Stimulated activated CD4-positive, alpha-beta T cell treated with anti-CD3 and anti-CD28 coated beads, TNF-alpha, amount 100 ng/mL, for 24 hours (primary cell): Measurements from ENCODE around the gene BLOC1S4.
A peak's percentile ranks its signal among the peaks of the same experiment; 100 is the strongest.

Source experiments
- DNase-seq, 3 experiments: peaks; one replicate each; pipeline ENCODE4 v3.0.0-alpha.2; 2020; ENCODE audit warnings: low read depth in 3 of 3

The BLOC1S4 gene

DNA sequence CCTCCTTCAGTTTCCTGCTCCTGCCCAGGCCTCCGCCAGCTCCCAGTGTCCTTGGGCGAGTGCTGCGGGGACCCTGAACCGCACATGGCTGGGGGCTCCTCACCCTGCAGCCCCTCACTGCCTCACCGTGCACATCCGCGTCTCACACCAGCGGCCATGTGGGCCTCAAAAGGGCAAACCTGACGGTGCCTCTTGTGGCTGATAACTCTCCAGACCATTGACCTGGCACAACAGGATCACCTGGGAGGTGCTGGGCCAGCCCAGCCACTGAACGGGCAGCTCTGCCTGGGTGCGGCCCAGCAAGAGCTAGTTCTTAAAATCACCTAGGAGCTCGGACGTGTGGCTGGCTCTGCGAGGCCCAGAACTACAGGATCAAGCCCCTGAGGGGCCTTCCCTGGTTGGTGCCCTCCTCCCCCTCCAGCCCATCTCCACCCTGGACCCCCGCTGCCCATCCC, 26.4 kb upstream of the BLOC1S4 start:
- no peak for DNase-seq

GRCh38 chr4:6692379-6692778, 23.6 kb upstream of the BLOC1S4 start:
- DNase-seq: no peak

GRCh38 chr4:6692806-6693205, 23.2 kb upstream of the BLOC1S4 start:
- DNase-seq: no peak

DNA sequence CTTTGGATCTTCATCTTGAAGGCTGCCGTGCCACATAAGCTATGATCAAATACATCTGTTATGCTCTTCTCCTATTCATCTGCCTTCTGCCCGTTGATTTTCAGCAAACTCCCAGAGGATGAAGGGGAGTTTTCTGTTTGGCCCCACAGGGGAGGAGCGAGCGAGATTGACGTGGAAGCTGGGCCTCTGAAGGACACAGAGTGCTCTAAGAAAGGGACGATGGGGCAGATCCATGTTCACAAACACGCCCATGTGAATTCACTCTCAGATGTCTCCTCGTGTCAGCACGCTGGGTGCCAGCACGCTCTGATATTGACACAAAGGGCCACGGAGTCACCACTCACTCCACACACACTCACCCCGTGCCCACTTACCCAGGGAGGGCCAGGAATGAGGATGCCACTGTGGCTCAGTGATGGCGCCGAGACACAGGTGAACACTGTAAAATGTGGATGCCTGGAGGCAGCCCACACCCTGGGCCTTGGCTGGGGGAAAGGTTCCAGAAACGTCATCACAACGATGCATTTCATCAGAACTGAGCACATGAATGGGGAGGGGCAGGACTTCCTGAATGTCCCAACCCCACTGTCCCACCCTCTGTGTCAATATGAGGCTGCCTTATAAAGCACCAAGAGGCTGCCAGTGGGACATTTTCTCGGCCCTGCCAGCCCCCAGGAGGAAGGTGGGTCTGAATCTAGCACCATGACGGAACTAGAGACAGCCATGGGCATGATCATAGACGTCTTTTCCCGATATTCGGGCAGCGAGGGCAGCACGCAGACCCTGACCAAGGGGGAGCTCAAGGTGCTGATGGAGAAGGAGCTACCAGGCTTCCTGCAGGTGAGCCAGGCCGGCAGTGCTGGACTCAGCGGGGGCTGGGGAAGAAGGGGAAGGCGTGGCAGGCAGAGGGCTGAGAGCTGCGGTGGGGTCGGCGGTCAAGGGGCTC, 22.5 kb upstream of the BLOC1S4 start, which contains the start of gene S100P:
TSS of gene S100P (plus strand) at position 648 of the 946 bp plus-strand sequence. CDS start at position 703, 55 bp downstream.
- no peak for DNase-seq

DNA sequence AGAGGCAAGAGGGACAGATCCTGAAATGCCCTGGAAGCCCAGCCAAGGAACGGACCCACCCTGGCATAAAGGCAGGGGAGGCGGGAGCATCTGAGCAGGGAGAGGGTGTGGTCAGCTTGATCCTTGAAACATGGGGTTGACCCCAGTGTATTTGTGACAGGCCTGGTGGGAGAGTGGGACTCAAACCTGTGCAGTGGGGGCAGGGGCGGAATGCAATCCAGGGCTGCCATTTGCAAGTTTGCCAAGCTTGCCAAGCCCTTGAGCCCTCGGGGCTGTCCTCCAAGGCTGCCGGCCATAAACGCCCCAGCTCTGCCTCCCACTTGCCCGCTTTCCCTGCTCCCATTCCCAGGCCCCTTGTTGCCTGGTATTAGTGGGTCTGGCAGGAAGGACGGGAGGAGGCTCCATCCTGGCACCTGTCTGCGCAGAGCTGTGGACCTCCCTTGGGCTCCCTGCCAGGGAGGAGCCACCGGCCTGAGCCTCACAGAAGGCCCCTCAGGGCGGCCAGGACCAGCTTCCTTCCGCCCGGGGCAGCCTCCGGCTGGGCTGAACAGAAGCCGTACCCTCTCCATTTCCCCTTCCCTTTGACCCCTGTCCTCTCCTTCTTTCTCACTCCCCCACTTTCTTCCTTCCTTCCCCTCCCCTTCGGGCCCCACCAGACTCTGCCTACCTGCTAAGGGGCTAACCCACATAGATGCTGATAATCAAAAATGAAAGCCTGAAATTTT, 21.6 kb upstream of the BLOC1S4 start:
- no peak for DNase-seq

GRCh38 chr4:6695660-6696610, 20.0 kb upstream of the BLOC1S4 start:
- DNase-seq: no peak

- no peak for DNase-seq
Observed at GRCh38 chr4:6696611-6697010, 19.4 kb upstream of the BLOC1S4 start.

DNA sequence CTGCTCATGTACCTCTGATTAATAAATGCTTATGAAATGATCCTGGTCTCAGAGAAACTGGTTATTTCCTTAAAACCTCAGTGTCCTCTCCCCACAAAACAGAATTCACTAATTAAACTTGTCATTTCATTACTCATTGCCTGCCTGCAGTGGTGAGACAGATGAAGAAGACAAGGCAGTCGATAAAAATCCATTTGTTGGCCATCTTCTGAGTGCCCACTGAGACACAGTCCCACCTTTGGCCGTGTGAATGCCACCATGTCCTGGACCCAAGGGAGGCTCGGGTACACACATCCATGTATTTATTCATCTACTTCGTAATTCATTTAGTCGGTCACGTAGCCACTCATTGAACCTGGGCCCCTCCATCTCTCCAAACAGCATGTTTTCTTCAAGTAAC, 18.8 kb upstream of the BLOC1S4 start:
- DNase-seq: no peak

GRCh38 chr4:6699388-6699787, 16.6 kb upstream of the BLOC1S4 start:
- DNase-seq: no peak

- no peak for DNase-seq
Observed at GRCh38 chr4:6699903-6700302, 16.1 kb upstream of the BLOC1S4 start.

- peak in 1 of 3 experiments; percentile 47 for DNase-seq
Observed at GRCh38 chr4:6701371-6701770, 14.6 kb upstream of the BLOC1S4 start.

DNA sequence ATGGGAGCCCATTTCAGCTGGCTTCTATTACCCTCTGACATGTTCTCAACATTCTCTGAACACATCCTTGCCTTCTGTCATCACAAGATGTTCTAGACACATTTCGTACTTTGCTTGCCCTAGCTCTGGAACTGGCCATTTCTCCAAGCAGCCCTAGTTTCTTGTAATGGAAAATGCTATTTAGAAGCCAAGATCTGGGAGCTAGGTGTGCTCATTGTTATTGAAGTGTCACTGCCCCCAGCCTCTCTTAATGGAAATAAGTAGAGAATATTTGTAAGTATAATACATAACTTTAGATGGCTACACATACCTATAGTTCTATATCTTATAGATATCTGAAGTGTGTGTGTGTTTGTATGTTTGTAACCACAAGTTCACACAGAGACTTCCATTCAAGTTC, 13.2 kb upstream of the BLOC1S4 start:
- no peak for DNase-seq

- DNase-seq: no peak
Observed at GRCh38 chr4:6703786-6704185, 12.2 kb upstream of the BLOC1S4 start.

- DNase-seq: no peak
Observed at GRCh38 chr4:6705646-6706045, 10.3 kb upstream of the BLOC1S4 start.

GRCh38 chr4:6706173-6706572, 9.8 kb upstream of the BLOC1S4 start:
- no peak for DNase-seq

DNA sequence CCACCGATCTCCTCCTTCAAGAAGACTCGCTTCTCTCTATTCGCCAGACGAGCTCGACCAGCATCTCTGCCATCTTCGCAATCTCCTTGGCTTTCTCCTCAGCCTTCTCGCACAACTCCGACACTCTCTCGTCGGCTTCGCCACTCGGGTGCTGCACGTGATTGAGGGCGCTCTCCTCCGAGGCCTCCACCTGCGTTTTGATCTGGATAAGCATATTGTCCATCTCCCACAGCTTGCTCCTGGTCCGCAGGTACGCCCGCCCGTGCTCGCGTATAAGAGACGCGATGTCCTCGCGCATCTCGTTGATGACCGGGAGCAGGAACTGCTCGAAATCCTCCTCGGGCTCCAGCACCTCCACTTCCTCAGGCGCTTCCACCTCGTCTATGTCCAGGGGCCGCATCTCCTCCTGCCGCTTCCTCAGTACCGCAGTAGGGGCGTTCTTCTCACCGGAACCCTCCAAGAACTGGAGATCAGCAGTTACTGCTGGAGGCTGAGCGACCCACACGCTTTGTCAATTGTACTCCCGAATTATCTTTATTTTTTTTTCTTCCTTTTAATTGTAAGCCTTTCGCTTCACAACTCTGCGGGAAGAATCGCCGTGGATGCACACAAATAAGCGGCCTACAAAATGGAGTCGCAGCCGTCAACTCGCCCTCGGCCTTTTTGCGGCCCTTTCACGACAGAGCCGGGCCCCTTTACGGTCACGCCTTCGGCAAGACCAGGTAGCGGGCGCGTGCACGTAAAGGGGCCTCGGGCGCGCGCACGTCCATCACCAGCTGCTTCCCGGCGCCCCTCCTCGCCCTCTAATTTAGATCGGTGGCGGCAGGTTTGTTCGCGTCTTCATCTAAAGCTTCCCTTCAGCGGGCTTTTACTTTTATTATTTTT, 6.5 kb upstream of the BLOC1S4 start, which contains the start of gene MRFAP1L1:
TSS of gene MRFAP1L1 (minus strand) at position 636 of the 885 bp plus-strand sequence. CDS start at position 400, 236 bp downstream.
- peak; percentile 90 to 96 (median 93) for DNase-seq

DNA sequence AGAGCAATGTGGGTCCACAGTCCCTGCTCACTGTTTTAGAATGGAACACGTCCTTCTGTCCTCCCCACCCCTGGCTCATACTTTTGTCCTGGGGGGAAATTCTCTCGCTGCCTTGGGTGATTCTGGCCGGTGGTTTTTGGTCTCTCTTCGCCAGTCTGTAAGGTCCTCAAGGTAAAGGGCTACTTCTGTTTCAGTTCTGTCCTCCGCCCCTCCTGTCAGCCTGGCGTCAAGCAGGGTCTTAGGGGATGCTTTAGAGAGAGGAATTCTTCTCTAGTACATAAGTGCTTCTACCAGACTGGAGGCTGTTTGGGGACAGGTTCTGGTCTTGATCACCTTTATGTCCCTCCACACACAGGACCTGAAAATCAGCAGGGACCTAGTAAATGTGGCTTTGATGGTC, 5.7 kb upstream of the BLOC1S4 start:
- DNase-seq: no peak

DNA sequence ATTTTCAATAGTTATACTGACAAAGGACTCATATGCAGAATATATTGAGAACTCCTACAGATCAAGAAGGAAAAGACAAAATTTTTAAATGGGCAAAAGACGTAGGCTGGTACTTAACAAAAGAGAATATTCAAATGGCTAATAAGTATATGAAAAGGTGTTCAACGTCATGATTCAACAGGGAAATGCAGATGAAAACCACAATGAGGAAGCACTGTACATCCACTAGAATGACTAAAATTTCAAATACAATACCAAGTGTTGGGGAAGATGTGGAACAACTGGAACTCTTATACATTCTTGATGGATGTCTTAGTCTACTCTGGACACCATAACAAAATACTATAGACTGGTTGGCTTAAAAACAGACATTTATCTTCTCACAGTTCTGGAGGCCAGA, 5.0 kb upstream of the BLOC1S4 start:
- DNase-seq: no peak

- no peak for DNase-seq
Observed at GRCh38 chr4:6714954-6715353, 1.0 kb upstream of the BLOC1S4 start.

DNA sequence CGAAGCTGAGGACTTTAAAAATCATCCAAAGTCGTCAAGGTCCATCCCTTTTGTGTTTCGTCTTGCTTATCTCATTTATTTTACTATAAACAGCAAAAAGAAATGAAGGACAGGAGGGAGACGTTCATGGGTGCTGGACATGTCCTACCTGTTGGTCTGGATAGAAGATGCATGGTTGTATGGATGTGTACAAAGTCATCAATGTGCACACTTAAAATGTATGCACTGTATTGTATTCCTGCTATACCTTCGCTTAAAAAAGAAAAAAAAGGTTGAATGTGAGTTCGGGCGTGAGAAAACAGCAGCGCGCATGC, 313 bp upstream of the BLOC1S4 start:
- no peak for DNase-seq
